ENCODE data around the gene APLF.
"Not testable (repeated sequence)": the region's sequence is repeated elsewhere in the genome, so short reads cannot be mapped to it uniquely, and the experiment has no call there.

APLF gene

GRCh38 chr2:68568116-68568515, 100.7 kb downstream of the APLF start:
- Histone ChIP-seq H3K4me3 (ENCODE audit: low read length in 2 of 2) (no peak overlapping the region), H3K36me3 (ENCODE audit: control insufficient read depth in 2 of 2, insufficient read depth in 2 of 2, low read length in 2 of 2) (no peaks in the 10 kb centered on the region), H3K9ac (ENCODE audit: low read depth in 1 of 2, low read length in 2 of 2) (no peak overlapping the region), H3K27ac (ENCODE audit: low read depth in 2 of 2, low read length in 2 of 2) (no peak overlapping the region), H3K4me1 (ENCODE audit: control insufficient read depth in 2 of 2, insufficient read depth in 2 of 2, low read length in 2 of 2) (no peaks in the 10 kb centered on the region), H3K27me3 (ENCODE audit: control insufficient read depth in 2 of 2, insufficient read depth in 2 of 2, low read length in 2 of 2) (no peaks in the 10 kb centered on the region), H3K9me3 (ENCODE audit: control insufficient read depth in 2 of 2, low read length in 2 of 2) (no peaks in the 10 kb centered on the region)

- Histone ChIP-seq H3K9me3 (ENCODE audit: control insufficient read depth in 2 of 2, low read length in 2 of 2) (no peaks in the 10 kb centered on the region), H3K27ac (ENCODE audit: low read depth in 2 of 2, low read length in 2 of 2) (no peak overlapping the region), H3K9ac (ENCODE audit: low read depth in 1 of 2, low read length in 2 of 2) (no peak overlapping the region), H3K27me3 (ENCODE audit: control insufficient read depth in 2 of 2, insufficient read depth in 2 of 2, low read length in 2 of 2) (no peaks in the 10 kb centered on the region), H3K4me3 (ENCODE audit: low read length in 2 of 2) (no peak overlapping the region), H3K4me1 (ENCODE audit: control insufficient read depth in 2 of 2, insufficient read depth in 2 of 2, low read length in 2 of 2) (no peaks in the 10 kb centered on the region), H3K36me3 (ENCODE audit: control insufficient read depth in 2 of 2, insufficient read depth in 2 of 2, low read length in 2 of 2) (no peaks in the 10 kb centered on the region)
Observed at GRCh38 chr2:68569604-68570003, 102.2 kb downstream of the APLF start.

GRCh38 chr2:68570434-68570833, 103.0 kb downstream of the APLF start:
- H3K4me1 ChIP-seq (ENCODE audit: control insufficient read depth in 2 of 2, insufficient read depth in 2 of 2, low read length in 2 of 2); H3K27ac ChIP-seq (ENCODE audit: low read depth in 2 of 2, low read length in 2 of 2); H3K9me3 ChIP-seq (ENCODE audit: control insufficient read depth in 2 of 2, low read length in 2 of 2); H3K36me3 ChIP-seq (ENCODE audit: control insufficient read depth in 2 of 2, insufficient read depth in 2 of 2, low read length in 2 of 2); H3K27me3 ChIP-seq (ENCODE audit: control insufficient read depth in 2 of 2, insufficient read depth in 2 of 2, low read length in 2 of 2); H3K9ac ChIP-seq (ENCODE audit: low read depth in 1 of 2, low read length in 2 of 2); H3K4me3 ChIP-seq (ENCODE audit: low read length in 2 of 2): not testable (repeated sequence)

DNA sequence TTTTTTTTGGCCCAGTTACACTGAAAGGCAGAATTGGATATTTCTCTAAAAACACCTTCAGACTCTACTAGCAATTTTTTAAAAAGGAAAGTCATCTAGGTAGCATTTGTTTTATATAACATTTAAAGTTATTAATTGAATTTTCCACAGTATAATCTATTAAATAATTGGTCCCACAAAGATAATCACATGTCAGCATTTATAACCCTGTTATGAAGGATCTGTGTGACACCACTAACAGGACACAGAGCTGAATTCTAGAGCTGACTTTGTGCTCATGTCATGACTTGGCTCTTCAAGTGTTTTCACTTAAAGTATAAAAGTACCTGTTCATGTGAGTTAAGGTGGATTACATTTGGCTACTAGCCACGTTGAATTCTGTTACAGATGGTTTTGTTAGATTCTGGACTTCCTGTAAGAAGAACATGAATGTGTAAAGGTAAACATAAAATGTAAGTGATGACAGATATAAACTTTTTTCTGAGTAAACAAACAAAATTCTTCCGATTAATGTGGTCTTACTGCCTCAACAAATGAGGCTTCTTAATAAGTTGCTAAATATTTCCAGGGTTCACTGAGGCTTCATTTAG, 106.9 kb downstream of the APLF start:
- no peaks in the 10 kb centered on the region for H3K4me1 ChIP-seq (ENCODE audit: control insufficient read depth in 2 of 2, insufficient read depth in 2 of 2, low read length in 2 of 2)
- no peak overlapping the region for H3K9ac ChIP-seq (ENCODE audit: low read depth in 1 of 2, low read length in 2 of 2)

DNA sequence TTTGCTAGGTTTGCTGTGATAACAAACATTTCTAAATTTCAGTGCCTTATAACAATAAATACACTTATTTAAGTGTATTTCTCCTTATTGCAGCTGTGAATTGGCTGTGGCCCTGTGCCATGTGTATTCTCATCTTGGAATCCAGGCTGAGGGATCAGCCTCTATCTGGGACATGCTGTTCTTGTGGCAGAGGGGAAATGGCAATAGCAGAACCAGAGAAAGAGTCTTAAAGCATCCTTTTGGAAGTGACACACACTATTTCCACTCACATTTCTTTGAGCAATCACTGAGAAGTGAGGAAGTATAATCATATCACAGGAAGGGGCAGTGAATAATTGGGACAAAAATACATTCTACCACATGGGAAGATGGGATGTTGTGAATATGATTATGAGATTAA, 109.8 kb downstream of the APLF start:
- Histone ChIP-seq H3K9ac (ENCODE audit: low read depth in 1 of 2, low read length in 2 of 2) (no peak overlapping the region), H3K4me1 (ENCODE audit: control insufficient read depth in 2 of 2, insufficient read depth in 2 of 2, low read length in 2 of 2) (no peaks in the 10 kb centered on the region), H3K9me3 (ENCODE audit: control insufficient read depth in 2 of 2, low read length in 2 of 2) (no peaks in the 10 kb centered on the region), H3K36me3 (ENCODE audit: control insufficient read depth in 2 of 2, insufficient read depth in 2 of 2, low read length in 2 of 2) (no peaks in the 10 kb centered on the region), H3K27me3 (ENCODE audit: control insufficient read depth in 2 of 2, insufficient read depth in 2 of 2, low read length in 2 of 2) (no peaks in the 10 kb centered on the region), H3K4me3 (ENCODE audit: low read length in 2 of 2) (no peak overlapping the region), H3K27ac (ENCODE audit: low read depth in 2 of 2, low read length in 2 of 2) (no peak overlapping the region)

More for the DNA sequence above, 106.9 kb downstream of the APLF start:
- H3K9me3 ChIP-seq (ENCODE audit: control insufficient read depth in 2 of 2, low read length in 2 of 2) = no peaks in the 10 kb centered on the region
- no peak overlapping the region for H3K27ac ChIP-seq (ENCODE audit: low read depth in 2 of 2, low read length in 2 of 2)
- no peaks in the 10 kb centered on the region for H3K27me3 ChIP-seq (ENCODE audit: control insufficient read depth in 2 of 2, insufficient read depth in 2 of 2, low read length in 2 of 2)
- H3K4me3 ChIP-seq (ENCODE audit: low read length in 2 of 2) = no peak overlapping the region
- no peaks in the 10 kb centered on the region for H3K36me3 ChIP-seq (ENCODE audit: control insufficient read depth in 2 of 2, insufficient read depth in 2 of 2, low read length in 2 of 2)

DNA sequence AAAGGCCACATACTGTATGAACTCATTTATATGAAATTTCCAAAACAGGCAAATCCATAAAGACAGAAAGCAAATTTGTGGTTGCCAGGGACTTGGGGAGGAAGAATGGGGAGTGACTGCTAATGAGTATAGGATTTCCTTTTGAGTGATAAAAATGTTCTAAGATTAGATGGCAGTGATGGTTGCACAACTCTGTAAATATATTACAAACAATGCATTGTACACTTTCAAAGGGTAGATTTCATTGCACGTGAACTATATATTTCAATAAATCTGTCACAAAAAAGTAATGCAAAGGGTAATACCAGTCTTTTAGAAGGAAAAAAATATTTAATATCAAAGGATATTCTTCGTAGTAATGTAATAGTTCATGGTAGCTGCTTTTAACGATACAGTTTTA, 112.3 kb downstream of the APLF start:
- Histone ChIP-seq H3K27ac (ENCODE audit: low read depth in 2 of 2, low read length in 2 of 2) (no peak overlapping the region), H3K4me1 (ENCODE audit: control insufficient read depth in 2 of 2, insufficient read depth in 2 of 2, low read length in 2 of 2) (no peaks in the 10 kb centered on the region), H3K36me3 (ENCODE audit: control insufficient read depth in 2 of 2, insufficient read depth in 2 of 2, low read length in 2 of 2) (no peaks in the 10 kb centered on the region), H3K9me3 (ENCODE audit: control insufficient read depth in 2 of 2, low read length in 2 of 2) (no peaks in the 10 kb centered on the region), H3K4me3 (ENCODE audit: low read length in 2 of 2) (no peak overlapping the region), H3K9ac (ENCODE audit: low read depth in 1 of 2, low read length in 2 of 2) (no peak overlapping the region), H3K27me3 (ENCODE audit: control insufficient read depth in 2 of 2, insufficient read depth in 2 of 2, low read length in 2 of 2) (no peaks in the 10 kb centered on the region)

DNA sequence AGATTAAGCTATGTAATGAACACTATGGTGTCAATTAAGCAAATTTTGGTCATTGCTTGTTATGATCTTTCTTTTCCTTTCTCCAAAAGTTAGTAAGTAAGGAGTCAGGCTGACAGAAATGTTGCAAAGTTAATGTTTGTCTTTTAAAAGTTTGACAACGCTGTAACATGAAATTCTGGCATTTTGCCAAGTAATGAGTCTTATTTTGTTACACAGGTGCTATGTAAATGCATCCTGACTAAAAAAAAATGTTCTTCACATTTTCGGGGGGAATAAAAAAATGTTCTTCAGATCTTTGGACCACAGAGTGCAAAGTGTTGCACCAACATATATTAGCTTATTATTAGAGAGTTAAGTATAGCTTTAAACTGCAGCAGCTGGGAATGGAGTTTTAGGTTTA, 121.2 kb downstream of the APLF start:
- H3K27ac ChIP-seq (ENCODE audit: low read depth in 2 of 2, low read length in 2 of 2) = no peak overlapping the region
- H3K27me3 ChIP-seq (ENCODE audit: control insufficient read depth in 2 of 2, insufficient read depth in 2 of 2, low read length in 2 of 2) = no peaks in the 10 kb centered on the region
- H3K4me3 ChIP-seq (ENCODE audit: low read length in 2 of 2) = no peak overlapping the region
- H3K9ac ChIP-seq (ENCODE audit: low read depth in 1 of 2, low read length in 2 of 2) = no peak overlapping the region
- H3K4me1 ChIP-seq (ENCODE audit: control insufficient read depth in 2 of 2, insufficient read depth in 2 of 2, low read length in 2 of 2) = no peaks in the 10 kb centered on the region
- H3K36me3 ChIP-seq (ENCODE audit: control insufficient read depth in 2 of 2, insufficient read depth in 2 of 2, low read length in 2 of 2) = no peaks in the 10 kb centered on the region
- H3K9me3 ChIP-seq (ENCODE audit: control insufficient read depth in 2 of 2, low read length in 2 of 2) = no peaks in the 10 kb centered on the region

DNA sequence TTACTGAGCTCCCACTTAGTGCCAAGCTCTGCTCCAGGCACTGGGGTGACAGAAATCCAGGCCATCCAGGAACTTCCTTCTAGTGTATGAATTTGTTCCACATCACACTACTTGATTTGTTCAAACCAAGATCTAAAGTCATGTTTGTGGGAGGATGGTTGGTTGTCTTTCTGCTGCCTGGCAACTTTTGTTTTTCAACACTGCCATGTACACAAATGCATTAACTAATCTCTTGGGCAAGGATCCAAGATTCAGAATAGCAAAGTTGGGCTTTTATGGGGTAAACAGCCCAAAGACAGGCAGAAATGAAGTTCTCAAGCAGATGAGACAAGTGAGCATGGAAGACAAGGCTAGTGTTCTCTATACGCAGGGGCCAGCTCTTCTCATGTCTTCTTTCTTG, 122.6 kb downstream of the APLF start:
- no peaks in the 10 kb centered on the region for H3K36me3 ChIP-seq (ENCODE audit: control insufficient read depth in 2 of 2, insufficient read depth in 2 of 2, low read length in 2 of 2)
- H3K4me1 ChIP-seq (ENCODE audit: control insufficient read depth in 2 of 2, insufficient read depth in 2 of 2, low read length in 2 of 2) = no peaks in the 10 kb centered on the region
- H3K27ac ChIP-seq (ENCODE audit: low read depth in 2 of 2, low read length in 2 of 2) = no peak overlapping the region
- H3K9ac ChIP-seq (ENCODE audit: low read depth in 1 of 2, low read length in 2 of 2) = no peak overlapping the region
- H3K27me3 ChIP-seq (ENCODE audit: control insufficient read depth in 2 of 2, insufficient read depth in 2 of 2, low read length in 2 of 2) = no peaks in the 10 kb centered on the region
- no peak overlapping the region for H3K4me3 ChIP-seq (ENCODE audit: low read length in 2 of 2)
- no peaks in the 10 kb centered on the region for H3K9me3 ChIP-seq (ENCODE audit: control insufficient read depth in 2 of 2, low read length in 2 of 2)

- no peaks in the 10 kb centered on the region for H3K36me3 ChIP-seq (ENCODE audit: control insufficient read depth in 2 of 2, insufficient read depth in 2 of 2, low read length in 2 of 2)
Observed at GRCh38 chr2:68590702-68591101, 123.3 kb downstream of the APLF start.

GRCh38 chr2:68591225-68591624, 123.8 kb downstream of the APLF start:
- H3K27me3 ChIP-seq (ENCODE audit: control insufficient read depth in 2 of 2, insufficient read depth in 2 of 2, low read length in 2 of 2) = no peaks in the 10 kb centered on the region
- no peaks in the 10 kb centered on the region for H3K9me3 ChIP-seq (ENCODE audit: control insufficient read depth in 2 of 2, low read length in 2 of 2)
- H3K9ac ChIP-seq (ENCODE audit: low read depth in 1 of 2, low read length in 2 of 2) = no peak overlapping the region
- no peaks in the 10 kb centered on the region for H3K4me1 ChIP-seq (ENCODE audit: control insufficient read depth in 2 of 2, insufficient read depth in 2 of 2, low read length in 2 of 2)
- H3K4me3 ChIP-seq (ENCODE audit: low read length in 2 of 2) = no peak overlapping the region
- no peak overlapping the region for H3K27ac ChIP-seq (ENCODE audit: low read depth in 2 of 2, low read length in 2 of 2)
- H3K36me3 ChIP-seq (ENCODE audit: control insufficient read depth in 2 of 2, insufficient read depth in 2 of 2, low read length in 2 of 2) = no peaks in the 10 kb centered on the region

More at GRCh38 chr2:68590702-68591101, 123.3 kb downstream of the APLF start:
- no peaks in the 10 kb centered on the region for H3K4me1 ChIP-seq (ENCODE audit: control insufficient read depth in 2 of 2, insufficient read depth in 2 of 2, low read length in 2 of 2)
- H3K27me3 ChIP-seq (ENCODE audit: control insufficient read depth in 2 of 2, insufficient read depth in 2 of 2, low read length in 2 of 2) = no peaks in the 10 kb centered on the region
- no peak overlapping the region for H3K4me3 ChIP-seq (ENCODE audit: low read length in 2 of 2)
- no peak overlapping the region for H3K9ac ChIP-seq (ENCODE audit: low read depth in 1 of 2, low read length in 2 of 2)
- no peak overlapping the region for H3K27ac ChIP-seq (ENCODE audit: low read depth in 2 of 2, low read length in 2 of 2)
- H3K9me3 ChIP-seq (ENCODE audit: control insufficient read depth in 2 of 2, low read length in 2 of 2) = no peaks in the 10 kb centered on the region

DNA sequence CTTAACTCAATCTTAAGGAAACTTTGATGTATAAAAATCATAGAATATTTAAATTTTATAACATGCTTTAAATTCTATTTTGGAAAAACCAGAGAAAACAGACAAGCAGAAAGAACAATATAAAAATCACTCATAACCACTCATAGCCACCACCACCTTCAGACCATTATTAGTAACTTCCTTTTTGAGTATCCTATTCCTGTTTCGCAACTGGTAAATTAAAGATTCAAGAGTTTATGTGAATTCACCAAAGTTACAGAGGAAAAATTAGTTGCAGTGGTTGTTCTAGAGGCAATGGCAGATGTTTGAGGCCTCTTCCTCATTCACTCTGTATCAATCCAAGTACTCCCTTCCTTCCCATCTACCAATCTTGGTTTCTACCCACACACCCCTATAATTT, 126.7 kb downstream of the APLF start:
- Histone ChIP-seq H3K9ac (ENCODE audit: low read depth in 1 of 2, low read length in 2 of 2) (no peak overlapping the region), H3K36me3 (ENCODE audit: control insufficient read depth in 2 of 2, insufficient read depth in 2 of 2, low read length in 2 of 2) (no peaks in the 10 kb centered on the region), H3K4me1 (ENCODE audit: control insufficient read depth in 2 of 2, insufficient read depth in 2 of 2, low read length in 2 of 2) (no peaks in the 10 kb centered on the region), H3K27me3 (ENCODE audit: control insufficient read depth in 2 of 2, insufficient read depth in 2 of 2, low read length in 2 of 2) (no peaks in the 10 kb centered on the region), H3K4me3 (ENCODE audit: low read length in 2 of 2) (no peak overlapping the region), H3K9me3 (ENCODE audit: control insufficient read depth in 2 of 2, low read length in 2 of 2) (no peaks in the 10 kb centered on the region), H3K27ac (ENCODE audit: low read depth in 2 of 2, low read length in 2 of 2) (no peak overlapping the region)
